Uterus (tissue), 4 donors: ENCODE measurements around the gene RNASE4. TPM values are rescaled to one million over a fixed set of nuclear protein-coding genes. Genes with fewer than 3 reads are reported as not detected.

Experiments used
- DNase-seq, 2 donors: peaks; one replicate each; pipeline ENCODE4 v3.0.0-alpha.2; 2019 to 2020
- H3K27ac ChIP-seq, 2 donors: fragments of 200-600 bp; sonication (generic); 1 replicate in 1 of 2; 2 replicates in 1 of 2; pipeline ENCODE4 v1.5.1; 2016 to 2018
- H3K27me3 ChIP-seq, 2 donors: fragments of 200-600 bp; sonication (generic); one replicate each; pipeline ENCODE4 v1.5.1; 2018 to 2019; ENCODE audit warnings: control low read depth in 1 of 2
- H3K36me3 ChIP-seq, 2 donors: fragments of 200-600 bp; sonication (generic); one replicate each; pipeline ENCODE4 v1.5.1; 2019; ENCODE audit warnings: control low read depth in 1 of 2
- H3K4me1 ChIP-seq, 2 donors: fragments of 200-600 bp; sonication (generic); one replicate each; pipeline ENCODE4 v1.5.1; 2018 to 2019; ENCODE audit warnings: control low read depth in 1 of 2
- H3K4me3 ChIP-seq, 2 donors: fragments of 200-600 bp; sonication (generic); 1 replicate in 1 of 2; 2 replicates in 1 of 2; pipeline ENCODE4 v1.5.1; 2018 to 2019; ENCODE audit warnings: mild to moderate bottlenecking in 1 of 2
- H3K9me3 ChIP-seq, 2 donors: fragments of 200-600 bp; sonication (generic); one replicate each; pipeline ENCODE4 v1.5.1; 2019; ENCODE audit warnings: control low read depth in 1 of 2
- CTCF ChIP-seq, 4 experiments: fragments of 200-600 bp in 2 of 4; fragments of 450-650 bp in 2 of 4; sonication (generic) in 2 of 4; IDR thresholded peaks; one replicate each; pipeline ENCODE4 v1.5.1; 2016 to 2019; ENCODE audit warnings: antibody characterized with exemption in 4 of 4, mild to moderate bottlenecking in 2 of 4, moderate library complexity in 1 of 4
- POLR2A ChIP-seq, 2 donors: fragments of 450-650 bp; IDR thresholded peaks; one replicate each; pipeline ENCODE4 v1.6.1; 2016; ENCODE audit warnings: antibody characterized with exemption in 2 of 2, mild to moderate bottlenecking in 1 of 2, moderate library complexity in 1 of 2
- intact Hi-C: fragments of 100-400 bp; cut with DNase I; formaldehyde crosslinking; loops from one replicate; pipeline ENCODE4 v1.15.1; 2023; ENCODE audit warnings: low total_unique reads
- total RNA-seq, 4 donors: library from RNA; depleted of rRNA in 3 of 4; stranded (reverse); fragments of >200 nt in 3 of 4; gene quantifications; one replicate each; pipeline versions ENCODE4 v1.1.0 to v1.2.4, GENCODE V29; 2014 to 2023
- donor health status: DM: yes; HTN: yes; CAD: no.

Gene RNASE4
- total RNA-seq, 4 donors from 2014 or later = 26.3 to 159 (median 76.3) TPM

GRCh38 chr14:20711685-20712084 is 27.3 kb downstream of the RNASE4 start:
- no peaks in the 10 kb centered on the region for H3K9me3 ChIP-seq
- intact Hi-C loops = no loop called here
- DNase-seq = no peak
- H3K27ac ChIP-seq = no peak overlapping the region
- no peaks in the 10 kb centered on the region for H3K36me3 ChIP-seq
- no peaks in the 10 kb centered on the region for H3K4me1 ChIP-seq
- H3K4me3 ChIP-seq = no peak overlapping the region
- TF ChIP-seq POLR2A (IDR thresholded peaks at IDR 0.05) (no peak), CTCF (IDR thresholded peaks at IDR 0.05) (no peak)
- H3K27me3 ChIP-seq = no peaks in the 10 kb centered on the region

DNA sequence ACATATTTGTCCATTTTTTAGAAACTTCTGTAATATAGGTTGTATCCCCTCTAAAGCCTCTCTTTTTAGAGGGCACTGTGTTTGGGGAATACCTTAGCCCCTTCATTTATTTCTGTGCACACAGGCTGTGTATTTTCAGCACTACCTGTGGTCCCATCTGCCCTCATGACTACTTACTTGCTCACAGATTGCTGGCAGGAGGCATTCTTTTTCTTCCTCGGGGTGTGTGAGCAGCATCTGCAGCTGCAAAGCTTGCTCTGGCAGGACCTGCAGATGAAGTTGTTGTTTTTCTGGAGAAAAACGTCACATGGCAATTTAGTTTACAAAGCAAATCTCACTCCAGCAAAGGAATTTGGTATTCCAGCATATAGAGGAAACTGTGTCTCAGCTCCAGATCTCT is 28.5 kb downstream of the RNASE4 start:
- TF ChIP-seq CTCF (IDR thresholded peaks at IDR 0.05) = no peak
- TF ChIP-seq POLR2A (IDR thresholded peaks at IDR 0.05) = no peak
- Histone ChIP-seq H3K36me3 (no peaks in the 10 kb centered on the region), H3K27me3 (no peaks in the 10 kb centered on the region), H3K27ac (no peak overlapping the region), H3K9me3 (no peaks in the 10 kb centered on the region), H3K4me1 (no peaks in the 10 kb centered on the region), H3K4me3 (no peak overlapping the region)
- intact Hi-C loops = no loop called here
- DNase-seq = no peak

- DNase-seq = peak; percentile 33 to 46
- no peaks in the 10 kb centered on the region for H3K36me3 ChIP-seq
- TF ChIP-seq CTCF (IDR thresholded peaks at IDR 0.05) = no peak
- TF ChIP-seq POLR2A (IDR thresholded peaks at IDR 0.05) = no peak
- intact Hi-C loops = no loop called here
- H3K4me1 ChIP-seq = no peaks in the 10 kb centered on the region
- no peak overlapping the region for H3K27ac ChIP-seq
- no peaks in the 10 kb centered on the region for H3K27me3 ChIP-seq
- H3K4me3 ChIP-seq = no peak overlapping the region
- no peaks in the 10 kb centered on the region for H3K9me3 ChIP-seq
Observed at GRCh38 chr14:20714593-20715250, 30.4 kb downstream of the RNASE4 start.

GRCh38 chr14:20719777-20720176 is 35.4 kb downstream of the RNASE4 start:
- DNase-seq = no peak
- Histone ChIP-seq H3K4me1 (no peaks in the 10 kb centered on the region), H3K9me3 (no peaks in the 10 kb centered on the region), H3K4me3 (no peak overlapping the region), H3K27me3 (no peaks in the 10 kb centered on the region), H3K36me3 (no peaks in the 10 kb centered on the region), H3K27ac (no peak overlapping the region)
- intact Hi-C loops = no loop called here
- no peak for TF ChIP-seq POLR2A (IDR thresholded peaks at IDR 0.05)
- no peak for TF ChIP-seq CTCF (IDR thresholded peaks at IDR 0.05)

GRCh38 chr14:20720741-20721140 is 36.4 kb downstream of the RNASE4 start:
- intact Hi-C loops = no loop called here
- H3K4me1 ChIP-seq = no peaks in the 10 kb centered on the region
- no peaks in the 10 kb centered on the region for H3K27me3 ChIP-seq
- no peak overlapping the region for H3K27ac ChIP-seq
- H3K36me3 ChIP-seq = no peaks in the 10 kb centered on the region
- no peaks in the 10 kb centered on the region for H3K9me3 ChIP-seq
- TF ChIP-seq CTCF (IDR thresholded peaks at IDR 0.05) (no peak), POLR2A (IDR thresholded peaks at IDR 0.05) (no peak)
- DNase-seq = no peak
- H3K4me3 ChIP-seq = no peak overlapping the region
